ENCODE measurements around the gene CCL18.
"Not testable (repeated sequence)": the region's sequence is repeated elsewhere in the genome, so short reads cannot be mapped to it uniquely, and the experiment has no call there.

DNA sequence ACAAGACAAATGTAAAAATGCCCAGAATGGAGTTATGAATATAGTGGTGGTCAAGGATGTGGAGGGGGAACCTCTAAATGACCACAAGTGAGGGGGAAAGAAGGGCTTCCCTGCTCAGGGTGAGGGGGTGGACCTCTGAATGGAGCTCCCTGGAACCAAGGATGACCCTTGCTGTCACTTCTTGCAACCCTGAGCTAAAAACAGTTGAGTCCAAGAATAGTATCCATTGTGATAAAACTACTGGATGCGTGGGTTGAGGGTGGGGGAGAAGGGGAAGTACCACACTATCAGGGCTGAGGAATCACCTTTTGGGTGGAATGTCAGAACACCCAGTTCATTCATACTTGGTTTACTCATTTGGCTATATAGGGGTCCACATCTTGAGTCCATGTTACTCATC is 34.9 kb downstream of the CCL18 start:
- TF ChIP-seq, protein P1, sequence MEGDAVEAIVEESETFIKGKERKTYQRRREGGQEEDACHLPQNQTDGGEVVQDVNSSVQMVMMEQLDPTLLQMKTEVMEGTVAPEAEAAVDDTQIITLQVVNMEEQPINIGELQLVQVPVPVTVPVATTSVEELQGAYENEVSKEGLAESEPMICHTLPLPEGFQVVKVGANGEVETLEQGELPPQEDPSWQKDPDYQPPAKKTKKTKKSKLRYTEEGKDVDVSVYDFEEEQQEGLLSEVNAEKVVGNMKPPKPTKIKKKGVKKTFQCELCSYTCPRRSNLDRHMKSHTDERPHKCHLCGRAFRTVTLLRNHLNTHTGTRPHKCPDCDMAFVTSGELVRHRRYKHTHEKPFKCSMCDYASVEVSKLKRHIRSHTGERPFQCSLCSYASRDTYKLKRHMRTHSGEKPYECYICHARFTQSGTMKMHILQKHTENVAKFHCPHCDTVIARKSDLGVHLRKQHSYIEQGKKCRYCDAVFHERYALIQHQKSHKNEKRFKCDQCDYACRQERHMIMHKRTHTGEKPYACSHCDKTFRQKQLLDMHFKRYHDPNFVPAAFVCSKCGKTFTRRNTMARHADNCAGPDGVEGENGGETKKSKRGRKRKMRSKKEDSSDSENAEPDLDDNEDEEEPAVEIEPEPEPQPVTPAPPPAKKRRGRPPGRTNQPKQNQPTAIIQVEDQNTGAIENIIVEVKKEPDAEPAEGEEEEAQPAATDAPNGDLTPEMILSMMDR (IDR thresholded peaks at IDR 0.05; ENCODE audit: low read depth, low read length) = not testable (repeated sequence)
- TF ChIP-seq EZH2phosphoT487 (IDR thresholded peaks at IDR 0.05; ENCODE audit: low read depth) = not testable (repeated sequence)
